SU-DHL-6 (cell line): Measurements from ENCODE around the gene RALGDS.

Source experiments
- EZH2phosphoT487 ChIP-seq: fragments of 200-600 bp; sonication (generic), shearing (Covaris generic); conservative IDR thresholded peaks from 2 replicates; pipeline ENCODE4 v1.6.1; 2018; ENCODE audit warnings: mild to moderate bottlenecking, antibody characterized with exemption, low read length, moderate library complexity, mixed read lengths
- TF ChIP-seq, protein P1 (sequence below): fragments of 200-600 bp; sonication (generic); IDR thresholded peaks from one replicate; pipeline ENCODE4 v1.5.1; 2017; ENCODE audit warnings: antibody characterized with exemption, mild to moderate bottlenecking, low read length, moderate library complexity; ENCODE audit not compliant: insufficient read depth, poor library complexity, severe bottlenecking

DNA sequence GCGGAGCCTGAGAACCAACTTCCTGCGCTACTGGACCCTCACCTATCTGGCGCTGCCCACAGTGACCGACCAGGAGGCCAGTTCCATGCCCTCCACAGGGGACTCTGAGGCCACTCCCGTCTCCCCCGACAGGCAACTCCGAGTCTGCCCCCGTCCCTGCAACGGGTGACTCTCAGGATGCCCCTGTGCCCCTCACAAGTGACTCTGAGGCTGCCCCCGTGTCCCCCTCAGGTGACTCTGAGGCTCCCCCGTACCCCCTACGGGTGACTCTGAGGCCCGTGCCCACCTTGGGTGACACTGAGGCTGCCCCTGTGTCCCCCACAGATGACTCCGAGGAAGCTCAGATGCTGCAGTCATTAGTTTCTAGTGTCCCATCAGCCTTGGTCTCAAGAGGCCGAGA, 34.1 kb downstream of the RALGDS start:
- TF ChIP-seq, protein P1, sequence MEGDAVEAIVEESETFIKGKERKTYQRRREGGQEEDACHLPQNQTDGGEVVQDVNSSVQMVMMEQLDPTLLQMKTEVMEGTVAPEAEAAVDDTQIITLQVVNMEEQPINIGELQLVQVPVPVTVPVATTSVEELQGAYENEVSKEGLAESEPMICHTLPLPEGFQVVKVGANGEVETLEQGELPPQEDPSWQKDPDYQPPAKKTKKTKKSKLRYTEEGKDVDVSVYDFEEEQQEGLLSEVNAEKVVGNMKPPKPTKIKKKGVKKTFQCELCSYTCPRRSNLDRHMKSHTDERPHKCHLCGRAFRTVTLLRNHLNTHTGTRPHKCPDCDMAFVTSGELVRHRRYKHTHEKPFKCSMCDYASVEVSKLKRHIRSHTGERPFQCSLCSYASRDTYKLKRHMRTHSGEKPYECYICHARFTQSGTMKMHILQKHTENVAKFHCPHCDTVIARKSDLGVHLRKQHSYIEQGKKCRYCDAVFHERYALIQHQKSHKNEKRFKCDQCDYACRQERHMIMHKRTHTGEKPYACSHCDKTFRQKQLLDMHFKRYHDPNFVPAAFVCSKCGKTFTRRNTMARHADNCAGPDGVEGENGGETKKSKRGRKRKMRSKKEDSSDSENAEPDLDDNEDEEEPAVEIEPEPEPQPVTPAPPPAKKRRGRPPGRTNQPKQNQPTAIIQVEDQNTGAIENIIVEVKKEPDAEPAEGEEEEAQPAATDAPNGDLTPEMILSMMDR: no peak
- no peak for TF ChIP-seq EZH2phosphoT487
